Colonic mucosa (tissue), 4 donors: ENCODE results near the gene SPDEF. TPM values are rescaled to one million over a fixed set of nuclear protein-coding genes. Genes with fewer than 3 reads are reported as not detected.

Experiments
- DNase-seq: peaks from one replicate; pipeline ENCODE4 v3.0.0-alpha.2; 2020
- H3K27ac ChIP-seq: fragments of 200-600 bp; one replicate; pipeline ENCODE4 v1.8.0; 2021
- H3K27me3 ChIP-seq: fragments of 200-600 bp; one replicate; pipeline ENCODE4 v1.8.0; 2021
- H3K36me3 ChIP-seq: fragments of 200-600 bp; one replicate; pipeline ENCODE4 v1.8.0; 2021
- H3K4me1 ChIP-seq: fragments of 200-600 bp; one replicate; pipeline ENCODE4 v1.8.0; 2021; ENCODE audit warnings: mild to moderate bottlenecking
- H3K4me3 ChIP-seq: fragments of 200-600 bp; one replicate; pipeline ENCODE4 v1.8.0; 2021
- H3K9ac ChIP-seq, 2 donors: one replicate each; pipeline ENCODE4 v1.7.0; 2013; ENCODE audit warnings: control low read depth in 2 of 2, low read depth in 2 of 2, low read length in 2 of 2
- H3K9me3 ChIP-seq: fragments of 200-600 bp; one replicate; pipeline ENCODE4 v1.8.0; 2021
- intact Hi-C: fragments of 100-400 bp; cut with DNase I; formaldehyde crosslinking; loops from one replicate; pipeline ENCODE4 v1.14.1; 2022
- total RNA-seq, 2 donors: library from RNA; stranded (reverse); fragmentation: NEBNext Ultra II Directional in 1 of 2; extraction: Animal tissue kit (Norgen Biotek cat#: 25700) in 1 of 2; gene quantifications; one replicate each; pipeline ENCODE4 v1.2.1, GENCODE V29; 2021
- TF ChIP-seq, protein P1 (sequence below): fragments of 200-600 bp; IDR thresholded peaks from one replicate; pipeline ENCODE4 v1.8.0; 2022; ENCODE audit warnings: antibody characterized with exemption, mild to moderate bottlenecking
- donor health status: healthy.
- donor health status: DM: no; HTN: no; CAD: no.
- donor health status: DM: no; HTN: no; CAD: no.

Gene SPDEF
- total RNA-seq, 2 donors from 2014 or later: 71.0 to 102 TPM

DNA sequence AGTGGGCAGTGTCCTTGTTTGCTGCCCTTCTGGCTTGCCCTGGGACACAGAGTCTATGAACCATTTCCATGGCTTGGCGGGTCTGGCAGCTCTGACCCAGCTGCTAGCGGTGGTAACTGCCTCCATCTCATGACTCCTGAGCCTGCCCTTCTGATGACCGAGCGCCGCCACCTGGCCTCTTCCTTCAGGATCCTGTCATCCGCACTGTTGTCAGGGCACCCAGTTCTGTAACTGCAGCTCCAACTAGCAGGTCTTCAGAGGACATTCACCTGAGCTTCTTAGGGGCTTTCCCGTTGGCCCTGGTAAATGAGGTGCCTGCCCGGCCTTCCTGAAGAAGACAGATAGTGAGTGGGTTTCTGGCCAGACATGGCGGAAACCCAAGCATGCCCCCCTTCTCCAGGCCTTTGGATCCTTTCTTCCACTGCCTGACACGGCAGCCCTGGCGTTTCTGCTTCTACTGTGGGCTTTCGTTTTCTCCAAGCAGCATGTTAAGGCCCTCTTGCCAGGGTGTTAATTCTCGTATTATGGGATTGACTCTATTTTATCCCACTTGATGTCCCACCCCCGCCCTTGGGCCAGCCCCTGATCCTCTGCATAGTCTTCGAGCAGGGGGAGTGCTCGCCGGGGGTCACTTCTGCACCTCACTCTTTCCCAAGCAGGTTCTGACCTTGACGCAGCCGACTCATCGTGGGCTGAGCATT lies 65.6 kb downstream of the SPDEF start:
- H3K9ac ChIP-seq: no peak overlapping the region
- no peaks in the 10 kb centered on the region for H3K27me3 ChIP-seq
- TF ChIP-seq, protein P1, sequence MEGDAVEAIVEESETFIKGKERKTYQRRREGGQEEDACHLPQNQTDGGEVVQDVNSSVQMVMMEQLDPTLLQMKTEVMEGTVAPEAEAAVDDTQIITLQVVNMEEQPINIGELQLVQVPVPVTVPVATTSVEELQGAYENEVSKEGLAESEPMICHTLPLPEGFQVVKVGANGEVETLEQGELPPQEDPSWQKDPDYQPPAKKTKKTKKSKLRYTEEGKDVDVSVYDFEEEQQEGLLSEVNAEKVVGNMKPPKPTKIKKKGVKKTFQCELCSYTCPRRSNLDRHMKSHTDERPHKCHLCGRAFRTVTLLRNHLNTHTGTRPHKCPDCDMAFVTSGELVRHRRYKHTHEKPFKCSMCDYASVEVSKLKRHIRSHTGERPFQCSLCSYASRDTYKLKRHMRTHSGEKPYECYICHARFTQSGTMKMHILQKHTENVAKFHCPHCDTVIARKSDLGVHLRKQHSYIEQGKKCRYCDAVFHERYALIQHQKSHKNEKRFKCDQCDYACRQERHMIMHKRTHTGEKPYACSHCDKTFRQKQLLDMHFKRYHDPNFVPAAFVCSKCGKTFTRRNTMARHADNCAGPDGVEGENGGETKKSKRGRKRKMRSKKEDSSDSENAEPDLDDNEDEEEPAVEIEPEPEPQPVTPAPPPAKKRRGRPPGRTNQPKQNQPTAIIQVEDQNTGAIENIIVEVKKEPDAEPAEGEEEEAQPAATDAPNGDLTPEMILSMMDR: no peak
- no peak overlapping the region for H3K4me3 ChIP-seq
- no peaks in the 10 kb centered on the region for H3K36me3 ChIP-seq
- H3K27ac ChIP-seq: no peak overlapping the region
- intact Hi-C loops: no loop called here
- no peak for DNase-seq
- H3K9me3 ChIP-seq: no peaks in the 10 kb centered on the region
- H3K4me1 ChIP-seq: no peaks in the 10 kb centered on the region

- Histone ChIP-seq H3K36me3 (no peaks in the 10 kb centered on the region), H3K4me1 (no peaks in the 10 kb centered on the region), H3K27ac (no peak overlapping the region), H3K27me3 (no peaks in the 10 kb centered on the region), H3K9me3 (no peaks in the 10 kb centered on the region), H3K9ac (no peak overlapping the region), H3K4me3 (no peak overlapping the region)
- DNase-seq: no peak
- intact Hi-C loops: no loop called here
- TF ChIP-seq, protein P1: no peak
Measured at GRCh38 chr6:34489207-34489805, 66.8 kb downstream of the SPDEF start.

Other genes with a start within 250 kb of the SPDEF start
- 10 to 100 TPM; 11.9 to 16.2 TPM for gene NUDT3, start 163.7 kb downstream of the SPDEF start, total RNA-seq
- gene RPS10, start 130.3 kb downstream of the SPDEF start, total RNA-seq: 1,000 to 10,000 TPM; 1,011 to 1,246 TPM
- under 1 TPM; 0.05 to 0.37 TPM for gene PACSIN1, start 90.3 kb downstream of the SPDEF start, total RNA-seq
- 10 to 100 TPM; 48.5 to 57.6 TPM for gene ILRUN, start 140.4 kb upstream of the SPDEF start, total RNA-seq
- 100 to 1,000 TPM in 1 of 2 donors, 10 to 100 TPM in 1; 65.1 to 127 TPM for gene SNRPC, start 201.2 kb upstream of the SPDEF start, total RNA-seq
- 10 to 100 TPM in 1 of 2 donors, 1 to 10 TPM in 1; 7.6 to 11.1 TPM for gene BLTP3A, start 235.8 kb upstream of the SPDEF start, total RNA-seq